ENCODE measurements around the gene WDR90.

GRCh38 chr16:651844-652243 is 2.7 kb downstream of the WDR90 start:
- no peak for TF ChIP-seq CTCF (IDR thresholded peaks at IDR 0.05)
- TF ChIP-seq EP300 (IDR thresholded peaks at IDR 0.05; ENCODE audit: low read depth), result no peak
- TF ChIP-seq POLR2AphosphoS5 (IDR thresholded peaks at IDR 0.05), result no peak

Measured in transverse colon (tissue), 4 donors.